Activated CD8-positive, alpha-beta T cell treated with anti-CD3 and anti-CD28 coated beads for 36 hours (primary cell): Measurements from ENCODE around the gene MAF. TPM values are rescaled to one million over a fixed set of nuclear protein-coding genes. Genes with fewer than 3 reads are reported as not detected.
A peak's percentile ranks its signal among the peaks of the same experiment; 100 is the strongest.

Source experiments
- ATAC-seq: fragments of 200-7000 bp; cut with Tn5 transposase; one replicate; pipeline ENCODE4 v1.10.0; 2021; ENCODE audit warnings: mild to moderate bottlenecking, moderate library complexity
- CTCF ChIA-PET: fragments of 350-600 bp; sonication (Branson Sonifier 250); formaldehyde crosslinking; loops from one replicate; lab custom pipeline; 2021; ENCODE audit warnings: antibody characterized with exemption; lab: Charles Lee
- POLR2A ChIA-PET: fragments of 350-600 bp; sonication (Branson Sonifier 250); formaldehyde crosslinking; loops from one replicate; lab custom pipeline; 2021; ENCODE audit warnings: antibody characterized with exemption; lab: Charles Lee
- DNase-seq: peaks from one replicate; pipeline ENCODE4 v3.0.0-alpha.2; 2020
- H3K27ac Mint-ChIP-seq: one replicate; pipeline ENCODE4 v1.8.0; 2021; ENCODE audit warnings: mild to moderate bottlenecking, mixed read lengths
- H3K27me3 Mint-ChIP-seq: one replicate; pipeline ENCODE4 v1.8.0; 2021; ENCODE audit warnings: mixed read lengths
- H3K36me3 Mint-ChIP-seq: one replicate; pipeline ENCODE4 v1.8.0; 2021; ENCODE audit warnings: low read depth, mixed read lengths
- H3K4me1 Mint-ChIP-seq: one replicate; pipeline ENCODE4 v1.8.0; 2021; ENCODE audit warnings: low read depth, mixed read lengths
- H3K4me3 Mint-ChIP-seq: one replicate; pipeline ENCODE4 v1.8.0; 2021; ENCODE audit warnings: mild to moderate bottlenecking, moderate library complexity, mixed read lengths
- H3K9me3 Mint-ChIP-seq: one replicate; pipeline ENCODE4 v1.8.0; 2021; ENCODE audit warnings: mixed read lengths
- intact Hi-C: fragments of 100-400 bp; cut with micrococcal nuclease; formaldehyde crosslinking; loops from one replicate; pipeline ENCODE4 v1.10.0; 2022
- total RNA-seq, 2 experiments: library from RNA; stranded (reverse); gene quantifications; one replicate each; pipeline ENCODE4 v1.2.3, GENCODE V29; 2021
- TF ChIP-seq, protein P1 (sequence below): fragments of 200-600 bp; IDR thresholded peaks from one replicate; pipeline ENCODE4 v1.8.0; 2022; ENCODE audit warnings: antibody characterized with exemption, mild to moderate bottlenecking

Gene MAF
- total RNA-seq, 2 experiments from 2014 or later = 17.4 to 18.6 TPM

GRCh38 chr16:79634298-79634697 is 33.8 kb upstream of the MAF start:
- TF ChIP-seq, protein P1, sequence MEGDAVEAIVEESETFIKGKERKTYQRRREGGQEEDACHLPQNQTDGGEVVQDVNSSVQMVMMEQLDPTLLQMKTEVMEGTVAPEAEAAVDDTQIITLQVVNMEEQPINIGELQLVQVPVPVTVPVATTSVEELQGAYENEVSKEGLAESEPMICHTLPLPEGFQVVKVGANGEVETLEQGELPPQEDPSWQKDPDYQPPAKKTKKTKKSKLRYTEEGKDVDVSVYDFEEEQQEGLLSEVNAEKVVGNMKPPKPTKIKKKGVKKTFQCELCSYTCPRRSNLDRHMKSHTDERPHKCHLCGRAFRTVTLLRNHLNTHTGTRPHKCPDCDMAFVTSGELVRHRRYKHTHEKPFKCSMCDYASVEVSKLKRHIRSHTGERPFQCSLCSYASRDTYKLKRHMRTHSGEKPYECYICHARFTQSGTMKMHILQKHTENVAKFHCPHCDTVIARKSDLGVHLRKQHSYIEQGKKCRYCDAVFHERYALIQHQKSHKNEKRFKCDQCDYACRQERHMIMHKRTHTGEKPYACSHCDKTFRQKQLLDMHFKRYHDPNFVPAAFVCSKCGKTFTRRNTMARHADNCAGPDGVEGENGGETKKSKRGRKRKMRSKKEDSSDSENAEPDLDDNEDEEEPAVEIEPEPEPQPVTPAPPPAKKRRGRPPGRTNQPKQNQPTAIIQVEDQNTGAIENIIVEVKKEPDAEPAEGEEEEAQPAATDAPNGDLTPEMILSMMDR = no peak
- no peak overlapping the region for H3K4me3 Mint-ChIP-seq
- ATAC-seq (no peak), DNase-seq (no peak)
- ChIA-PET CTCF (interaction anchor here (1.5 kb wide), 1 partner anchor 32 kb away, joined by 3 read pairs; no protein-coding TSS in a partner anchor), POLR2A (interaction anchor here (0.5 kb wide), 1 partner anchor 1041 kb away, joined by 4 read pairs; no protein-coding TSS in a partner anchor)
- H3K4me1 Mint-ChIP-seq = no peaks in the 10 kb centered on the region
- H3K27me3 Mint-ChIP-seq = peaks cover 21% of the 10 kb centered on the region
- H3K27ac Mint-ChIP-seq = no peak overlapping the region
- no peaks in the 10 kb centered on the region for H3K9me3 Mint-ChIP-seq
- H3K36me3 Mint-ChIP-seq = no peaks in the 10 kb centered on the region
- intact Hi-C loops = no loop called here

- H3K27me3 Mint-ChIP-seq = peaks cover 20% of the 10 kb centered on the region
- ChIA-PET CTCF (no interaction called here), POLR2A (no interaction called here)
- no peaks in the 10 kb centered on the region for H3K36me3 Mint-ChIP-seq
- H3K9me3 Mint-ChIP-seq = no peaks in the 10 kb centered on the region
- H3K27ac Mint-ChIP-seq = no peak overlapping the region
- TF ChIP-seq, protein P1 = no peak
- no peak for ATAC-seq
- intact Hi-C loops = no loop called here
- no peak overlapping the region for H3K4me3 Mint-ChIP-seq
- DNase-seq = peak; percentile 21
- peaks cover 10% of the 10 kb centered on the region for H3K4me1 Mint-ChIP-seq
Measured at GRCh38 chr16:79632289-79632688, 31.8 kb upstream of the MAF start.

DNA sequence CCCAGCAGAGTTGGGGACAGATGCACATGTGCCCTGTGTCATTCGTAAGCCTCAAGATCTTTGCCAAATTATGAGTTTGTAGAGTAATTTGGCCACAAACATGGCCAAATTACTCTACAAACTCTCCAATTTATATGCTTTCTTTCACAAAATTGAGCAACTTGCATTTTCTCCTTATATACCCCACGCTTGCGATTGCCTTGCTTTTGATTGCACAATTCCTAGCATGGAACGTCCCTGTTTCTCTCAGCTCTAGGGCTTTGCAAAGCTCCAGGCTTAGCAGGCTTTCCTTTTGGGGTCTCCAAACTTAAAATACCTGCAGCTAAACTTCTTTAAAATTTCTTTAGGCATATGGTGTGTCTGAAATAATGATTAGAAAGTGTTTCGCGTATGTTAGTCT is 28.5 kb upstream of the MAF start:
- no peak overlapping the region for H3K4me3 Mint-ChIP-seq
- ATAC-seq (no peak), DNase-seq (no peak)
- POLR2A ChIA-PET = interaction anchor here (1.3 kb wide), 2 partner anchors 11 to 21 kb away, joined by 3 read pairs; no protein-coding TSS in a partner anchor
- intact Hi-C loops = no loop called here
- H3K4me1 Mint-ChIP-seq = peaks cover 10% of the 10 kb centered on the region
- no peaks in the 10 kb centered on the region for H3K36me3 Mint-ChIP-seq
- peaks cover 31% of the 10 kb centered on the region for H3K27me3 Mint-ChIP-seq
- H3K27ac Mint-ChIP-seq = no peak overlapping the region
- no peaks in the 10 kb centered on the region for H3K9me3 Mint-ChIP-seq
- CTCF ChIA-PET = interaction anchor here (0.9 to 1.9 kb wide), 3 partner anchors 10 to 27 kb away, joined by 3 to 6 read pairs (median 3); no protein-coding TSS in a partner anchor
- TF ChIP-seq, protein P1 = no peak

GRCh38 chr16:79628501-79628975 is 28.0 kb upstream of the MAF start:
- H3K9me3 Mint-ChIP-seq = no peaks in the 10 kb centered on the region
- ChIA-PET POLR2A (interaction anchor here (1.3 kb wide), 1 partner anchor 10 kb away, joined by 3 read pairs; no protein-coding TSS in a partner anchor), CTCF (interaction anchor here (0.9 to 1.6 kb wide), 2 partner anchors 10 to 11 kb away, joined by 3 read pairs; no protein-coding TSS in a partner anchor)
- H3K36me3 Mint-ChIP-seq = no peaks in the 10 kb centered on the region
- H3K4me1 Mint-ChIP-seq = peaks cover 10% of the 10 kb centered on the region
- intact Hi-C loops = no loop called here
- DNase-seq = peak; percentile 87
- peak; percentile 93 for ATAC-seq
- H3K27ac Mint-ChIP-seq = no peak overlapping the region
- peaks cover 33% of the 10 kb centered on the region for H3K27me3 Mint-ChIP-seq
- TF ChIP-seq, protein P1 = no peak
- no peak overlapping the region for H3K4me3 Mint-ChIP-seq

- ATAC-seq (no peak), DNase-seq (no peak)
- POLR2A ChIA-PET = no interaction called here
- peaks cover 29% of the 10 kb centered on the region for H3K27me3 Mint-ChIP-seq
- intact Hi-C loops = no loop called here
- H3K4me3 Mint-ChIP-seq = no peak overlapping the region
- peaks cover 10% of the 10 kb centered on the region for H3K4me1 Mint-ChIP-seq
- no peaks in the 10 kb centered on the region for H3K36me3 Mint-ChIP-seq
- CTCF ChIA-PET = no interaction called here
- H3K9me3 Mint-ChIP-seq = no peaks in the 10 kb centered on the region
- TF ChIP-seq, protein P1 = no peak
- no peak overlapping the region for H3K27ac Mint-ChIP-seq
Measured at GRCh38 chr16:79627092-79627491, 26.6 kb upstream of the MAF start.
